Measurements from ENCODE around the gene CCDC27. TPM values are rescaled to one million over a fixed set of nuclear protein-coding genes. Genes with fewer than 3 reads are reported as not detected.

The CCDC27 gene
- total RNA-seq, 1 donor from 2014 or later, result not detected

DNA sequence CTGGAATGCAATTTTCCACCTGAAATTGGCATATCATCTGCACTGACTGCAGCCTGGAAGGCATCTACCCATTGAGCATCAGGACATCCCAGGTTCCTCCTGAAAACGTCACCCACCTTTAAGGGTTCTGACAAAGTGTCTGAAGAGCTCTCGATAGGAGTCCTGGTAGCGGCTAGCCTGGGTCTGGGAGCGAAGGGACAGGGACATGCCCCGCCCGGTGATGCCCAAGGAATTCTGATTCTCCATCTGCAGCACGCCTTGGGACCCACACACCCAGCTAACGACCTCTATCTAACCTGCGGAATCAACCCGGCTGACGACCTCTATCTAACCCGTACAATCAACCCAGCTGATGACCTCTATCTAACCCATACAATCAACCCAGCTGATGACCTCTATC lies 13.3 kb upstream of the CCDC27 start:
- DNase-seq (ENCODE audit: low spot score, unreplicated experiment), result no peak
- Mint-ChIP-seq H3K4me3 (ENCODE audit: low read depth) (no peak overlapping the region), H3K9me3 (ENCODE audit: low read depth) (no peaks in the 10 kb centered on the region), H3K4me1 (ENCODE audit: low read depth) (no peaks in the 10 kb centered on the region), H3K27ac (no peak overlapping the region), H3K36me3 (ENCODE audit: insufficient read depth) (peaks cover 16% of the 10 kb centered on the region), H3K27me3 (no peaks in the 10 kb centered on the region)
- TF ChIP-seq, protein P1, sequence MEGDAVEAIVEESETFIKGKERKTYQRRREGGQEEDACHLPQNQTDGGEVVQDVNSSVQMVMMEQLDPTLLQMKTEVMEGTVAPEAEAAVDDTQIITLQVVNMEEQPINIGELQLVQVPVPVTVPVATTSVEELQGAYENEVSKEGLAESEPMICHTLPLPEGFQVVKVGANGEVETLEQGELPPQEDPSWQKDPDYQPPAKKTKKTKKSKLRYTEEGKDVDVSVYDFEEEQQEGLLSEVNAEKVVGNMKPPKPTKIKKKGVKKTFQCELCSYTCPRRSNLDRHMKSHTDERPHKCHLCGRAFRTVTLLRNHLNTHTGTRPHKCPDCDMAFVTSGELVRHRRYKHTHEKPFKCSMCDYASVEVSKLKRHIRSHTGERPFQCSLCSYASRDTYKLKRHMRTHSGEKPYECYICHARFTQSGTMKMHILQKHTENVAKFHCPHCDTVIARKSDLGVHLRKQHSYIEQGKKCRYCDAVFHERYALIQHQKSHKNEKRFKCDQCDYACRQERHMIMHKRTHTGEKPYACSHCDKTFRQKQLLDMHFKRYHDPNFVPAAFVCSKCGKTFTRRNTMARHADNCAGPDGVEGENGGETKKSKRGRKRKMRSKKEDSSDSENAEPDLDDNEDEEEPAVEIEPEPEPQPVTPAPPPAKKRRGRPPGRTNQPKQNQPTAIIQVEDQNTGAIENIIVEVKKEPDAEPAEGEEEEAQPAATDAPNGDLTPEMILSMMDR (IDR thresholded peaks at IDR 0.05; ENCODE audit: unreplicated experiment), result no peak

DNA sequence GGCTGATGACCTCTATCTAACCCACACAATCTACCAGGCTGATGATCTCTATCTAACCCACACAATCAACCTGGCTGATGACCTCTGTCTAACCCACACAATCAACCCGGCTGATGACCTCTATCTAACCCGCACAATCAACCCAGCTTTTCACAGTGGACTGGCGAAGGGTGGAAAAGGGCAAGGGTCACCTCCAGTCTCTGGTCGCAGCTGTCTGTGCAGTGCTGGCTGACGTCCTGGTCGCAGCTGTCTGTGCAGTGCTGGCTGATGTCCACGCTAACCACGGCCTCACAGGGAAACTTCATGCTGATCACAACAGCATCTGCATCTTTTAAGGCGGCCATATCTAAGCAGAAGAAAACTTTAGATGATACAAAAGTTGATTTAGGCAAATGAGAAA lies 12.2 kb upstream of the CCDC27 start:
- DNase-seq (ENCODE audit: low spot score, unreplicated experiment), result no peak
- Mint-ChIP-seq H3K27me3 (no peaks in the 10 kb centered on the region), H3K36me3 (ENCODE audit: insufficient read depth) (peaks cover 16% of the 10 kb centered on the region), H3K27ac (no peak overlapping the region), H3K9me3 (ENCODE audit: low read depth) (no peaks in the 10 kb centered on the region), H3K4me1 (ENCODE audit: low read depth) (peaks cover 1% of the 10 kb centered on the region), H3K4me3 (ENCODE audit: low read depth) (no peak overlapping the region)
- TF ChIP-seq, protein P1 (IDR thresholded peaks at IDR 0.05; ENCODE audit: unreplicated experiment), result no peak

GRCh38 chr1:3740752-3741151 lies 11.5 kb upstream of the CCDC27 start:
- Mint-ChIP-seq H3K9me3 (ENCODE audit: low read depth) (no peaks in the 10 kb centered on the region), H3K4me3 (ENCODE audit: low read depth) (no peak overlapping the region), H3K27me3 (no peaks in the 10 kb centered on the region), H3K4me1 (ENCODE audit: low read depth) (peaks cover 9% of the 10 kb centered on the region), H3K27ac (no peak overlapping the region), H3K36me3 (ENCODE audit: insufficient read depth) (peaks cover 16% of the 10 kb centered on the region)
- TF ChIP-seq, protein P1 (IDR thresholded peaks at IDR 0.05; ENCODE audit: unreplicated experiment), result no peak
- no peak for DNase-seq (ENCODE audit: low spot score, unreplicated experiment)

DNA sequence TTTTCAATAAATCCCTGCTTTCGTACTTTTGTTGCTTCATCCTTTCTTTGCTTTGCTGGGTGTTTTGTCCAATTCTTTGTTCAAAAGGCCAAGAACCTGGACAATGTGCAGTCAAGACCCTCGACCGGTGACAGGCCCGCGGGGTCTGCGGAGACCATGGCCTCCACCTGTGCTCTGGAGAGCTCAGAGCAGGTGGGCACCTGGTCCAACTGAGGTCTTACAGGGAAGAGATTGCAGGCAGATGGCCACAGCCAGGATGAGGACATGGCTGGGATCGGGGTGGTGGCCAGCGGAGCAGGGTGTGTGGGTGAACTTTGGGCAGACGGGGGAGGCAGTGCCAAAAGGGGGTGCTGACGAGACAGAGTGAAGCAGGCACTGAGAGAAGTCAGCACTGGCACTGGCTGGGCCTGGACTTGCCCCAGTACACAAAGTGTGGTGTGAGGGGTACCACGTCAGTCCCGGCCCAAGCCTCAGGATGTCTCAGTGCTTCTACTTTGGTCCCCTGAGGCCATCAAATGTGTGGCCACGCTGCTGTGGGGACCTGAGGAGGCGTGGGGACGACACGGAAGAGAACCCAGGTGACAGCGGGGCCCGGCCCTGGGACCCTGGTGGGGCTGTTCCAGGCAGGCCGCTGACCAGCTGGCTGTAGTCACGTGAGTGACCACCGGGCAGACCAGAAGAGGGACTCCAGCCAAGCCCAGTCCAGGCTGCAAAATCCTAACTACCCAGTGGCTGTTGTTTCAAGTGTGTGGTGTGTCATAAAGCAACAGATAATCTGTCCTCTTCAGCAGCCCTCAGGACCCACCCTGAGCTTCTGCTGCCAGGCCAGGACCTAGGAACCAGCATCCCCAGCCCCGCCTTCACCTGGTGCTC lies 10.4 kb upstream of the CCDC27 start:
- Mint-ChIP-seq H3K4me1 (ENCODE audit: low read depth) (peaks cover 16% of the 10 kb centered on the region), H3K4me3 (ENCODE audit: low read depth) (no peak overlapping the region), H3K27ac (peak overlapping the region; percentile 22), H3K27me3 (no peaks in the 10 kb centered on the region), H3K9me3 (ENCODE audit: low read depth) (no peaks in the 10 kb centered on the region), H3K36me3 (ENCODE audit: insufficient read depth) (peaks cover 16% of the 10 kb centered on the region)
- no peak for DNase-seq (ENCODE audit: low spot score, unreplicated experiment)
- TF ChIP-seq, protein P1 (IDR thresholded peaks at IDR 0.05; ENCODE audit: unreplicated experiment), result no peak

DNA sequence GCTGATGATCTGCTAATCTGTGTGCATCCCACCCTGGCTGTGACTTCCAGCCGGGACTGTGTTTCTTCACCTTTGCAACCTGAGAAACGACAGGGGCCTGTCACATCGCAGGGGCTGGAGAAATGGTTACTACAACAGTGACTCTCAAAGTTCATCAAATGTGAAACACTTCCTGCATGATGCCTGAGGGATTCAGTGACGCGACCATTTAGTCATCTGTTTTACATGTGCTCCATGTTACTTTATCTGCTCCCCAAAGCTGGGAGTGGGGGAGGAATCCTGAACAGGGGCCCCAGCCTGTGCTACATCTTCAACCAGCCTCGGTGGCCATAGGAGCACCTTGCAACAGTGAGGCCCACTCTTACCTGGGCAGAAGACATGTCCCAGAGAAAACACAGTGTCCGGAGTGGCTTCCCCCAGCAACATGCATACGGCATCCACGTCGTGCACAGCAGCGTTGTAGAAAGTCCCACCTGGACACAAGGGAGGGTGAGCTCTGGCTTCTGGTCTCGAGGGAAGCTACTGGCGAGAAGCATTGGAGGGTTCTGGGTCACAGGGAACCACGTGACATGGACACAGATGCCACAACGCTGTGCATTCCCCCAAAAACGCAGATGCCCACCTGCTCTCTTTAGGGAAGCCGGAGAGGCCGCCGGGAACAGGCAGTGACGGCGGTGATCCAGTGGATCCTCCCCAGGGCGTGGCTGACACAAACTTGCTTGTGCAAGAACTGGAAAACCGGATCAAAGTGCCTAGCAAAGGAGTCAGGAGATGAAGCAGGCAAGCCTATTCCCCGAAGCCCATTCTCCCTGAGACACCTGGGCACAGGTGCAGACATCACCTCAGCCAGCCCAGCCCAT lies 9.6 kb upstream of the CCDC27 start:
- Mint-ChIP-seq H3K4me1 (ENCODE audit: low read depth) (peaks cover 16% of the 10 kb centered on the region), H3K27me3 (no peaks in the 10 kb centered on the region), H3K4me3 (ENCODE audit: low read depth) (no peak overlapping the region), H3K27ac (no peak overlapping the region), H3K9me3 (ENCODE audit: low read depth) (no peaks in the 10 kb centered on the region), H3K36me3 (ENCODE audit: insufficient read depth) (peaks cover 13% of the 10 kb centered on the region)
- no peak for DNase-seq (ENCODE audit: low spot score, unreplicated experiment)
- TF ChIP-seq, protein P1 (IDR thresholded peaks at IDR 0.05; ENCODE audit: unreplicated experiment), result no peak

Data from progenitor cell of endocrine pancreas (in vitro differentiated cells).